GM18907 (cell line): ENCODE data around the gene NTM.

Source experiments
- ATAC-seq: cut with Tn5 transposase; IDR thresholded peaks from one replicate; pipeline ENCODE4 v1.9.1; 2021; ENCODE audit warnings: mild to moderate bottlenecking, moderate library complexity; ENCODE audit not compliant: unreplicated experiment

NTM gene

DNA sequence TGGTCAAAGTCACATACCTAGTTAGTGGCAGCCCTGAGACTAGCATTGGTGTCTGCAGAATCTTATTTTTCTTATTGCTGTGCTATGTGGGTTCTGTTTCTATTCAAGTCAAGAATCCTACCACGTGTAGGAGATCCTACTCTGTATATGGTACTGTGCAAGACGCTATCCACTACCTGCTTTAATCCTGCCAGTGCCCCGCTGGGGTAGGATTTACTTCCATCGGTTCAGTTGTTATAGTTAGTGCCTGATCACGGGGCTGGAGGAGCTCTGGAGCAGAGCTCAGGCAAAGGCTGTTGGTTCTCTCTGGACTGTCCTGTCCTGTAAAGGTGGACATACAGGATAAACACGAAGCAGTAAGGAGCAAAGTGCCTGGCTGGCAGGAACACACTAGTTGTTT, 167.9 kb downstream of the NTM start:
- no peak for ATAC-seq

DNA sequence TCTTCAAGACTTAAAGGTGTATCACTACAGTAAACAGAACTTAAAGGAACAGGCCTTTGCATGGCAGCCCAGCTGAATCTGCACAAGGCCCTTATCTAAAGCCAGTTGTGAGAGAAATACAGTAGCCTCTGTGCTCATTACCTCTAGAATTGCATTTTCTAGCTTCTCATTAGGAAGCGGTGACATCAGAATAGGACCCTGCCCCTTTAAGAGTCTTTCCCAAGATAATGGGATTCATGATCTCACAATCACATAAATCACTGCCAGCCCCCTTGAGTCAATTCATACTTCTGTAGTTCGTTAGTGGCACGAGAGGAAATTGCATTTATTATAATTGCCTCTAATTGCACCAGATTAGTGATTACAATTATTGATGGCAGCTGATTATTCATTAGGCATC, 170.3 kb downstream of the NTM start:
- no peak for ATAC-seq

DNA sequence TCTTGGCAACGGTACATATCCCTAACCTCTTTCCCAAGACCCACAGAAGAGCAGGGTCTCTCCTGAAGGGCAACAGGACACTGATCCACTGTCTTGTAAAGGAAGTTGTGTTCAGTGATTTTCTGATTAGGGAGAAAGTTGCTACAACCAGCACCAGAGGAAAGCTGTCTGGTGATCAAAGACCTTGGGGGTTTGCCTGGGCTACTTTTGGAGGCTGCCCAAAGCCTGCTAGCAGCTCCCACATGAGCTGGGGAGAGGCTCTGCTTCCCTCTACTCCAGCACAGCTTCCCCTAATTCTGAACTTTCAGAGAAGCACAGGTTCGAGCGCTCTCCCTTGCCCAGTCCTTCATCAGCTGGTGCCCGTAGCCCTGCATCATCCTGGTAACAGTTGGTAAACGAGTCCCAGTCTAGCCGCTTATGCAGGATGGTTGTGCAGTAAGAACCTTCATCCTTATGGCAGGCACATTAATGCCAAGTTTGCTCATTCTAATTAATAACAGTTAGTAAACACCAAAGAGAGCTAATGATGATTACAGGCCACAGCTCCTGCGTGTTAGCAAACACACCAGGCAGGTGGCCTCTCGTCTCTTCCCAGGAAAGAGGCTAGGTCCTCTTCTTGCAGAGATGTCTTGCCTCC, 173.1 kb downstream of the NTM start:
- no peak for ATAC-seq

- ATAC-seq = no peak
These were observed 174.2 kb downstream of the NTM start for GRCh38 chr11:131544591-131544990.

- ATAC-seq = no peak
These were observed 175.9 kb downstream of the NTM start for GRCh38 chr11:131546218-131546895.

DNA sequence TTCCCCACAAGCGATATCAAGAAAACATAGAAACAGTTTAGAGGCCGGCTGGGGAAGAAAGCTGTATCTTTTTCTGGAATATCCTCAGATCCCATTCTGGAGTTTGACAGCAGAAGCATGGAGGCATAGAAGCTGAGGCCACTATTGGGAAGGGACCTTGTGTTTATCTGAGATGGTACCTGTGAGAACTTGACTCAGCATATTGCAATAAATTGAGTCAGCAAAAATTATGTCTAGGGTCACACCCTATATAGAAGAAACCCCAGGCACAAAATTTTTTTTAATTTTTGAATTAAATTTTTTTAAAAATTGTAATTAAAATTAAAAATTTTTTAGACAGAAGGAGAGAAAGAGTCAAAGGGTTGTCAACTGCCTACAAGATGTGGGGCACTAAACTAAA, 178.7 kb downstream of the NTM start:
- no peak for ATAC-seq

GRCh38 chr11:131549770-131550169, 179.4 kb downstream of the NTM start:
- ATAC-seq = no peak

- ATAC-seq = no peak
These were observed 189.9 kb downstream of the NTM start for GRCh38 chr11:131560287-131560686.

GRCh38 chr11:131561501-131561900, 191.1 kb downstream of the NTM start:
- ATAC-seq = no peak

- ATAC-seq = no peak
These were observed 191.6 kb downstream of the NTM start for GRCh38 chr11:131561972-131562371.

DNA sequence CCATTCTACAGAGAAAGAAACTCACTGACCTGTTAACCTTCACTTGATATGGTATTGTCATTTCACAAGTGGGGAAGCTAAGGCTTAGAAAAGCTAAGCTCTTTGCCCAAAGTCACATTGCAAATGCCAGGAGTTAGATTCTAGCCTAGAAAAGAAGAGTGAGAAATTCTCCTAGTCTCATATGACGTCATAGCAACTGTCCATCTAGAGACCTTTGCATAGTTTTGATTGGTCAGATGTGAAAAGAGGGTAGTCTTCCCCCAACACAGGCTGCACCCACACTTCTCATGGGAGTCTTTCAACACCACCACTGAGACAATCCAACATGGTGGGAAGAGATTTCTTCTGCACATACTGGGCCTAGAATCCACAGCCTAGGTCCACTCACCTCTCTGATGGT, 197.9 kb downstream of the NTM start:
- no peak for ATAC-seq

GRCh38 chr11:131571571-131571970, 201.2 kb downstream of the NTM start:
- ATAC-seq = no peak

DNA sequence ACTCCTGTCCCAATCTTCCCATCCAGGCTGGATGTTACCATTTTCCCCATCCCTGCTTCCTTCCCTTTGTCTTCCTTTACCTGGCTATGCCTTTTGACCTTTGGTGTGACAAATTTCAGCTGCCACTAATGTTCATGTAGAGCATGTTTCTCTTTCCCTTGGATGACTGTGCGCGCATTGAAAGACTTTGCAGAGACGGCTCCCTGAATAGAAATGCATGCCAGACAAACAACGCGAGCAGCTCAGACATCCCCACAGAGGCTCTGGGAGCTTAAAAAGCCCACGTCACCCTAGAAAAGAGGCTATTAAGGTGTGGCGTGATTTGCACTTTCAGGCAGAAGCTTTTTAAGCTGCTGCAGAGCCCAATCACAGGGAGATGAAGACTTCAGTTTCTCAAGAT, 202.0 kb downstream of the NTM start:
- ATAC-seq = no peak

- peak; percentile 83 for ATAC-seq
These were observed 209.5 kb downstream of the NTM start for GRCh38 chr11:131579932-131580387.

- ATAC-seq = no peak
These were observed 210.1 kb downstream of the NTM start for GRCh38 chr11:131580476-131580875.

DNA sequence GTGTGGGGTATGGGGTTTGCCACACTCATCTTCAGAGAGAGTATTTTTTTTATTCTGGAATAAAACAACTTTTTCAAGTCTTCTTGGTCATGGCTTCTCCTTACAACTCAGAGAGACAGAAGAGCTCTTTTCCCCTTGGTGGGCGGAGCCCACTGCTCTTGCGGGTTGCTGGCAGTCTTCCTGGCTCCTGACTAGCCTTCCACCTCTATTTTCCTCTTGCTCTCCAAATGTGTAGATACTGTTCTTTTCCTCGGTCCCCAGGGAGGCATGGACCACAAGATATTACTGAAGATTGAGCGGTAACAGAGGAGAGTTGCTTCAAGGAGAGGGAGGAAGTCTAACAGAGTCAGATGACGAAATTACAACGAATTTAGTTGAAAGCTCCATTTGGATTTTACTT, 210.6 kb downstream of the NTM start:
- no peak for ATAC-seq

- ATAC-seq = no peak
These were observed 211.7 kb downstream of the NTM start for GRCh38 chr11:131582021-131582525.

DNA sequence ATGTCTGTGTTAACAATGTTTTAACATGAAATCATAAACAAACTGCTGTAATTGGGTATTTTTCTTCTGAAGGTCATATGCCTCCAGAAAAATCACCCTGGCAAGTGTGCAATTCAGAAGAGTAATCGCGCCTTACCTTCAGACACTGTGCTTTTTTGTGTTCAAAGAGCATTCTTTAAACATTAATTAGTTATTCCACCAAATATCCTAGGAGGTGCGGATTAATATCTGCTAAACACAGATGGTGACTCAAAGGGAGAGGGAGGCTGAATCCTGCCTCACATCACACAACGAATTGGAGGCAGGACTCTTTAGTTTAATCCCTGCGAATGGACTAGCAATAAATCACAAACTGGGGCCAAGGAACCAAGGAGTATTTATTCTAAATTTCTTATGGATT, 213.0 kb downstream of the NTM start:
- ATAC-seq = no peak

DNA sequence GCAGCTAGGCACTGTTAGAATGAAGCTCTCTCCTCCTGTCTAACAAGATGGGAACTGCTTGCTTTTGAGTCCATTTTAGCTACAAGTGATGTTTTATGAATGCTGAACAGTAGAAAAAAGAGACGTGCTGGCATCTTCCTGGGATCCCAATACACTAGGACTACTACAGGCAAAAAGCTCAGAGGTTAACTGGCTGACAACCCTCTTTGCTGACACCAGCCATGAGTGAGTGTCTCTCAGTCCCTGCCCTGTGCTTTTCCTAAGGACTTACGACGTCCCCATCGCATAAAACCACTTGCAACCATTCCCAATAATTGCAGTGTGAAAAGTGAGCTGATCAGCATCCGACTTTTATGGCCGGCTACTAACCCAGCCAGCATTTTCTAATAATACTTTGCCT, 213.5 kb downstream of the NTM start:
- ATAC-seq = no peak

DNA sequence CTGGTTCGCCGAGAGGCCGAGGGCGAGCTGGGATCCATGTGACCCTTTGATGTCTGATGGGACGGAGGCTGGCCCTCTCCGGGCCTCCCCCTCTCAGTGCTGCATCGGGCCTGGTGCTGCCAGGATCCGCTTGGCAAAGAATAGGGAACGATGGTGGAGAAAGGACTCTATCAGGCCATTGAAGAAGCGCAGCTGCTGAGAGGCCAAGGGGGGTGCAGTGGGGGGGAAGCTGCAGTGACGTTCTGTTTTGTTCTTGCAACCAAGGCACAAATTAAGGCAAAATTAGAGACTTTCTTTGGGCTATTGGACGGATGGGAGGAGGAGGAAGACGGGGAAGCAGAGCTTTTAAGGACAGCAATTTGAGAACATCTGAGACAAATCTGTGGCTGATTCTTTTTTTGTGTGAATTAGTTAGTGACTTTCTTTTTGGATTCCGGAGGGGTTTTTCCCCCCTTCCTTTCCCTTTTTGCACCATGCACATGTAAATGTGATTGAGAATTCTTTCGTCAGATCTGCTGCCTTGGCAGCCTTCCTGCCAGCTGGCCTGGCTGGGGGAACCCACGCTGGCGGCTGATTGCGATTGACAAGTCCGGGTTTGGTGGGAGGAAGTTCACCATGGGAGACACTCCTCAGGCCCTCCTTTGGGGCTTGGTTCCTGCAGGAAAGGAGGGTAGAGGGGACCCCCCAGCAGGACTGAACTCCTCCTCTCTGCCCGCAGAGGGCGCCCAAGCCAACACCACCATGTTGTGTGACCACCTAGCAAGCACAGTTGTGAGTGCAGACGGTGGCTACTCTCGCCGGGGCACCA, 214.6 kb downstream of the NTM start:
- no peak for ATAC-seq

DNA sequence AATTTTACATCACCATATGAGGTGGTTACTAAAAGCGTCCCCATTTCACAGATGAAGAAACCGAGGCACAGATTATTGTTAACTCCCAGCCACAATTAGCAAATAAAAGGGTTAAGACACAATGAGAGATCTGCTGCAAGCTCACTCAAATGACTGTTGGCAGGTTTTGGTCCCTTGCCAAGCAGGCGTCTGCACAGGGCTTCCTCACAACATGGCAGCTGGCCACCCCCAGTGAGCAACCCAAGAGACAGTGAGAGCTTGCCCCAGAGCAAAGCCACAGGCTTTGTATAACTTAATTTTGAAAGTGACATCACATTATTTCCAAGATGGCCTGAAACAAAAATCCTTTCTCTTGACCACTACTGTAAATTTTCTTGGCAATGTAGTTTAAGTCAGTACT, 217.6 kb downstream of the NTM start:
- ATAC-seq = no peak

- ATAC-seq = no peak
These were observed 220.6 kb downstream of the NTM start for GRCh38 chr11:131591051-131591461.
